Mesothelial cell of epicardium (in vitro differentiated cells): Measurements from ENCODE around the gene WBP11. TPM values are rescaled to one million over a fixed set of nuclear protein-coding genes. Genes with fewer than 3 reads are reported as not detected.
"Not testable (repeated sequence)": the region's sequence is repeated elsewhere in the genome, so short reads cannot be mapped to it uniquely, and the experiment has no call there.

ENCODE experiments used
- DNase-seq, 2 experiments: peaks; one replicate each; pipeline ENCODE4 v3.0.0; 2021; ENCODE audit warnings: low spot score in 2 of 2; ENCODE audit not compliant: unreplicated experiment in 2 of 2
- H3K27ac Mint-ChIP-seq: 2 replicates; pipeline ENCODE4 v1.8.0; 2021; ENCODE audit warnings: mixed read lengths
- H3K27me3 Mint-ChIP-seq: 2 replicates; pipeline ENCODE4 v1.8.0; 2021; ENCODE audit warnings: low read depth, mixed read lengths
- H3K36me3 Mint-ChIP-seq: 2 replicates; pipeline ENCODE4 v1.8.0; 2021; ENCODE audit warnings: mixed read lengths
- H3K4me1 Mint-ChIP-seq: 2 replicates; pipeline ENCODE4 v1.8.0; 2021; ENCODE audit warnings: mixed read lengths
- H3K4me3 Mint-ChIP-seq: 2 replicates; pipeline ENCODE4 v1.8.0; 2021; ENCODE audit warnings: mild to moderate bottlenecking, moderate library complexity, mixed read lengths
- H3K9me3 Mint-ChIP-seq: 2 replicates; pipeline ENCODE4 v1.8.0; 2021; ENCODE audit warnings: mixed read lengths
- total RNA-seq: library from RNA; stranded (reverse); gene quantifications from 3 replicates; pipeline ENCODE4 v1.2.1, GENCODE V29; 2021
- TF ChIP-seq, protein P1 (sequence below): fragments of 200-600 bp; sonication (generic); IDR thresholded peaks from one replicate; pipeline ENCODE4 v1.5.0; 2021; ENCODE audit warnings: antibody characterized with exemption; ENCODE audit not compliant: unreplicated experiment

The WBP11 gene
- total RNA-seq, 1 donor from 2014 or later = 72.8 TPM

- Mint-ChIP-seq H3K27ac (peak overlapping the region; percentile 100), H3K4me3 (peak overlapping the region; percentile 98), H3K9me3 (peaks cover 13% of the 10 kb centered on the region), H3K36me3 (peaks cover 27% of the 10 kb centered on the region), H3K4me1 (peaks cover 30% of the 10 kb centered on the region), H3K27me3 (no peaks in the 10 kb centered on the region)
- TF ChIP-seq, protein P1, sequence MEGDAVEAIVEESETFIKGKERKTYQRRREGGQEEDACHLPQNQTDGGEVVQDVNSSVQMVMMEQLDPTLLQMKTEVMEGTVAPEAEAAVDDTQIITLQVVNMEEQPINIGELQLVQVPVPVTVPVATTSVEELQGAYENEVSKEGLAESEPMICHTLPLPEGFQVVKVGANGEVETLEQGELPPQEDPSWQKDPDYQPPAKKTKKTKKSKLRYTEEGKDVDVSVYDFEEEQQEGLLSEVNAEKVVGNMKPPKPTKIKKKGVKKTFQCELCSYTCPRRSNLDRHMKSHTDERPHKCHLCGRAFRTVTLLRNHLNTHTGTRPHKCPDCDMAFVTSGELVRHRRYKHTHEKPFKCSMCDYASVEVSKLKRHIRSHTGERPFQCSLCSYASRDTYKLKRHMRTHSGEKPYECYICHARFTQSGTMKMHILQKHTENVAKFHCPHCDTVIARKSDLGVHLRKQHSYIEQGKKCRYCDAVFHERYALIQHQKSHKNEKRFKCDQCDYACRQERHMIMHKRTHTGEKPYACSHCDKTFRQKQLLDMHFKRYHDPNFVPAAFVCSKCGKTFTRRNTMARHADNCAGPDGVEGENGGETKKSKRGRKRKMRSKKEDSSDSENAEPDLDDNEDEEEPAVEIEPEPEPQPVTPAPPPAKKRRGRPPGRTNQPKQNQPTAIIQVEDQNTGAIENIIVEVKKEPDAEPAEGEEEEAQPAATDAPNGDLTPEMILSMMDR = no peak
- DNase-seq = peak in 1 of 2 experiments; percentile 41
Measured at GRCh38 chr12:14768823-14769405, 34.4 kb downstream of the WBP11 start.

DNA sequence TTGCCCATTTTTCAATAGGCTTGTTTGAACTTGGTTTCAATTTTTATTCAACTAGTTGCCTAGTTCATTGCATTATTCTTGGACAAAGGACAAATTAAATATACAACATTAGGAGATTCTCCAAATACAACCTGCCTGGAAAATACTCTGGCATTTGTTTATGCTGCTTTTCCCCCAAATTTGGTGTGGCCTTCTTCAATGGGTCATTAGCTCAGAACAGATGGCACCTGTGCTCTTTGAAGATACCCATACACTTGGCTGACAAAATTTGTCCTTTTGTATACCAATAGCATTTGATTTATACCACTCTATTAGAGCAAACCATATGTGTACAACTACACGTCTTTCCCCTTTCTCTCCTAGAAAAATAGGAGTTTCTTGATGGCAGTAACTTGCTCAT lies 35.7 kb downstream of the WBP11 start:
- TF ChIP-seq, protein P1 = no peak
- no peak for DNase-seq
- Mint-ChIP-seq H3K4me1 (peaks cover 24% of the 10 kb centered on the region), H3K27me3 (no peaks in the 10 kb centered on the region), H3K27ac (no peak overlapping the region), H3K9me3 (peaks cover 13% of the 10 kb centered on the region), H3K36me3 (peaks cover 27% of the 10 kb centered on the region), H3K4me3 (peak overlapping the region; percentile 4)

DNA sequence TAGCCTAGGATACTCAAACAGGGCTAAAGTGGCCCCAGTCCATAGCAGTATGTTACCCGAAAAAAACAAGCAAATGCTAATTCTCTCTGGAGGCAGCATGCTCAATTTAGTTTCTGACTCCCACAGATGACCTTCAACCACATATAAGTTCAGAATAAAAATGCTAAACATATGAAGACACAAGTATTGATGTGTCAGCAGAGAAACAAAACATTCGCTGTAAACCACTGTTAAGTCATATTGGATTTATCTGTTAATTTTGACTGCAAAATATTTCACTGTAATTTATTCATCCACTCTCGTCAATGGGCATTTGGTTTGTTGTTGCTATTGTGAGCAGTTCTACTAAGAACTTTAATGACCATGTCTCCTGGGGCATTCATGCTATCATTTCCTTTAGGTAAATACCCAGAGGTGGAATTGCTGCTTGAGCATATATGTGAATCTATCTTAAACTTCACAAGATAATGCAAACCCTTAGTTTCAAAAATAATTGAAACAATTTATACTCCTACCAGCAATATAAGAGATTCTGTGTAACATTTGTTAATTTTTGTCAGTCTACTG lies 36.5 kb downstream of the WBP11 start:
- no peak for DNase-seq
- no peaks in the 10 kb centered on the region for H3K27me3 Mint-ChIP-seq
- H3K27ac Mint-ChIP-seq = peak overlapping the region; percentile 34
- TF ChIP-seq, protein P1 = no peak
- peaks cover 18% of the 10 kb centered on the region for H3K4me1 Mint-ChIP-seq
- H3K4me3 Mint-ChIP-seq = no peak overlapping the region
- H3K9me3 Mint-ChIP-seq = peaks cover 22% of the 10 kb centered on the region
- H3K36me3 Mint-ChIP-seq = peaks cover 36% of the 10 kb centered on the region

- not testable (repeated sequence) for DNase-seq, H3K27ac Mint-ChIP-seq, H3K4me3 Mint-ChIP-seq, H3K27me3 Mint-ChIP-seq
- peaks cover 28% of the 10 kb centered on the region for H3K9me3 Mint-ChIP-seq
- peaks cover 43% of the 10 kb centered on the region for H3K36me3 Mint-ChIP-seq
- peaks cover 14% of the 10 kb centered on the region for H3K4me1 Mint-ChIP-seq
Measured at GRCh38 chr12:14766020-14766419, 37.3 kb downstream of the WBP11 start.

- Mint-ChIP-seq H3K36me3 (peaks cover 47% of the 10 kb centered on the region), H3K9me3 (peaks cover 28% of the 10 kb centered on the region), H3K27ac (no peak overlapping the region), H3K4me3 (no peak overlapping the region), H3K27me3 (no peaks in the 10 kb centered on the region), H3K4me1 (peaks cover 14% of the 10 kb centered on the region)
- TF ChIP-seq, protein P1 = no peak
- no peak for DNase-seq
Measured at GRCh38 chr12:14765398-14765797, 37.9 kb downstream of the WBP11 start.

DNA sequence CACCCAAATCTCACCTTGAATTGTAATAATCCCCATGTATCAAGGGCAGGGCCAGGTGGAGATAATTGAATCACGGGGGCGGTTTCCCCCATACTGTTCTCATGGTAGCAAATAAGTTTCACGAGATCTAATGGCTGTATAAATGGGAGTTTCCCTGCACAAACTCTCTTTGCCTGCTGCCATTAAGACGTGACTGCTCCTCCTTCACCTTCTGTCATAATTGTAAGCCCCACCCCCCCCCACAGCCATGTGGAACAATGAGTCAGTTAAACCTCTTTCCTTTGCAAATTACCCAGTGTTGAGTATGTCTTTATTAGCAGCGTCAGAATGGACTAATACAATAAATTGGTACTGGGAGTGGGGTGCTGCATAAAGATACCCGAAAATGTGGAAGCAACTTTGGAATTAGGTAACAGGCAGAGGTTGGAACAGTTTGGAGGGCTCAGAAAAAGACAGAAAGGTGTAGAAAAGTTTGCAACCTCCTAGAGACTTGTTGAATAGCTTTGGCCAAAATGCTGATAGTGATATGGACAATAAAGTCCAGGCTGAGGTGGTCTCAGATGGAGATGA lies 43.5 kb downstream of the WBP11 start:
- not testable (repeated sequence) for H3K4me3 Mint-ChIP-seq, H3K27ac Mint-ChIP-seq, DNase-seq, H3K27me3 Mint-ChIP-seq
- Mint-ChIP-seq H3K36me3 (peaks cover 32% of the 10 kb centered on the region), H3K9me3 (peaks cover 23% of the 10 kb centered on the region), H3K4me1 (peaks cover 14% of the 10 kb centered on the region)
